ENCODE data around the gene BCKDHB.

DNA sequence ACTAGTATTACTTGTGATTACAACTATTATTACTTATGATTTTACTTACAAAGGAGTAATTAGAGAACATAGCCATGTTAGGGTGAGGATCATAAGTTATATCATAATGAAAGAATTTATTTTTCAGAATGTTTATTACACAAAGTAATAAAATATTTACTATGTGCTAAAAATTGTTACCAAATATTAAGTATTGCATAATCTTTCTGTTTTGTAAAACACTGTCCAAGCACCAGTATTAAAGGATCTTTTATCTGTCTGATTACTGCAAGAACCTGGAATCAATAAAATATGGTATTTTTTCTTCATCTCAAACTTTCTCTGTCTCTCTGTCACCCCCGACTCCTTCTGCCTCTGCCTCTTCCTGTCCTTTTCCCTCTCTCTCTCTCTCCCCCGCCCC lies 250.1 kb downstream of the BCKDHB start:
- TF ChIP-seq, protein P1, sequence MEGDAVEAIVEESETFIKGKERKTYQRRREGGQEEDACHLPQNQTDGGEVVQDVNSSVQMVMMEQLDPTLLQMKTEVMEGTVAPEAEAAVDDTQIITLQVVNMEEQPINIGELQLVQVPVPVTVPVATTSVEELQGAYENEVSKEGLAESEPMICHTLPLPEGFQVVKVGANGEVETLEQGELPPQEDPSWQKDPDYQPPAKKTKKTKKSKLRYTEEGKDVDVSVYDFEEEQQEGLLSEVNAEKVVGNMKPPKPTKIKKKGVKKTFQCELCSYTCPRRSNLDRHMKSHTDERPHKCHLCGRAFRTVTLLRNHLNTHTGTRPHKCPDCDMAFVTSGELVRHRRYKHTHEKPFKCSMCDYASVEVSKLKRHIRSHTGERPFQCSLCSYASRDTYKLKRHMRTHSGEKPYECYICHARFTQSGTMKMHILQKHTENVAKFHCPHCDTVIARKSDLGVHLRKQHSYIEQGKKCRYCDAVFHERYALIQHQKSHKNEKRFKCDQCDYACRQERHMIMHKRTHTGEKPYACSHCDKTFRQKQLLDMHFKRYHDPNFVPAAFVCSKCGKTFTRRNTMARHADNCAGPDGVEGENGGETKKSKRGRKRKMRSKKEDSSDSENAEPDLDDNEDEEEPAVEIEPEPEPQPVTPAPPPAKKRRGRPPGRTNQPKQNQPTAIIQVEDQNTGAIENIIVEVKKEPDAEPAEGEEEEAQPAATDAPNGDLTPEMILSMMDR (IDR thresholded peaks at IDR 0.05; ENCODE audit: low read depth, low read length, poor library complexity, severe bottlenecking): no peak
- TF ChIP-seq EZH2phosphoT487 (IDR thresholded peaks at IDR 0.05; ENCODE audit: borderline replicate concordance, low read length): no peak

Data from DOHH2 (cell line).